Kidney epithelial cell (primary cell): ENCODE measurements around the gene ETV6. TPM values are rescaled to one million over a fixed set of nuclear protein-coding genes. Genes with fewer than 3 reads are reported as not detected.
A peak's percentile ranks its signal among the peaks of the same experiment; 100 is the strongest.

Experiments used
- DNase-seq: peaks from one replicate; pipeline ENCODE4 v3.0.0-alpha.2; 2010; ENCODE audit warnings: low read depth
- H3K27me3 ChIP-seq: 2 replicates; pipeline ENCODE4 v1.6.0; 2011; ENCODE audit warnings: low read length; ENCODE audit not compliant: control insufficient read depth, insufficient read depth
- H3K36me3 ChIP-seq: 2 replicates; pipeline ENCODE4 v1.5.1; 2011; ENCODE audit warnings: low read length; ENCODE audit not compliant: control insufficient read depth, insufficient read depth
- H3K4me3 ChIP-seq: 2 replicates; pipeline ENCODE4 v1.5.1; 2011; ENCODE audit warnings: low read depth, mild to moderate bottlenecking, control low read depth, low read length
- total RNA-seq: library from RNA; depleted of rRNA; stranded (reverse); fragments of >200 nt; gene quantifications from 2 replicates; pipeline ENCODE4 v1.2.3, GENCODE V29; 2015
- TF ChIP-seq, protein P1 (sequence below): IDR thresholded peaks from 2 replicates; pipeline ENCODE4 v1.5.1; 2011; ENCODE audit warnings: mild to moderate bottlenecking, moderate library complexity, low read length, control low read depth, inconsistent platforms; ENCODE audit not compliant: insufficient read depth, poor library complexity, severe bottlenecking

The ETV6 gene
- total RNA-seq, 1 donor from 2014 or later: 17.6 TPM

DNA sequence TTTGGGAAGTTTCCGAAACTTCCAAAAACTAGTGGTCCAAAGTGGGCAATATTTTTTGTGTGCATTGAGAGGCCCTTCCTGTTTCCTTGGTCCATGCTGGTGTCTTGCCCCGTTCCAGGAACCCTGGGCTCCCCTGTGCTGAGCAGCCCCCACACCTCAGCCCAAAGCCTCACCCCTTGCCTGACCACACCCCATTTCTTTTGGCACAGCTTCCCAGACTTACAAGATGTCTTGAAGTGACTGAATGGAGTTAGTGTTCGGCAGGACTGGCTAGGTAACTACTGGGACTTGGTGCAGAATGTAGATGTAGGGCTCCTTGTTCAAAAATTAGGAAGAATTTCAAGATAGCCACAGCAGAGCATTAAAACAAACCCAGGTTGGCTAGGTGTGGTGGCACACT lies 68.6 kb downstream of the ETV6 start:
- TF ChIP-seq, protein P1, sequence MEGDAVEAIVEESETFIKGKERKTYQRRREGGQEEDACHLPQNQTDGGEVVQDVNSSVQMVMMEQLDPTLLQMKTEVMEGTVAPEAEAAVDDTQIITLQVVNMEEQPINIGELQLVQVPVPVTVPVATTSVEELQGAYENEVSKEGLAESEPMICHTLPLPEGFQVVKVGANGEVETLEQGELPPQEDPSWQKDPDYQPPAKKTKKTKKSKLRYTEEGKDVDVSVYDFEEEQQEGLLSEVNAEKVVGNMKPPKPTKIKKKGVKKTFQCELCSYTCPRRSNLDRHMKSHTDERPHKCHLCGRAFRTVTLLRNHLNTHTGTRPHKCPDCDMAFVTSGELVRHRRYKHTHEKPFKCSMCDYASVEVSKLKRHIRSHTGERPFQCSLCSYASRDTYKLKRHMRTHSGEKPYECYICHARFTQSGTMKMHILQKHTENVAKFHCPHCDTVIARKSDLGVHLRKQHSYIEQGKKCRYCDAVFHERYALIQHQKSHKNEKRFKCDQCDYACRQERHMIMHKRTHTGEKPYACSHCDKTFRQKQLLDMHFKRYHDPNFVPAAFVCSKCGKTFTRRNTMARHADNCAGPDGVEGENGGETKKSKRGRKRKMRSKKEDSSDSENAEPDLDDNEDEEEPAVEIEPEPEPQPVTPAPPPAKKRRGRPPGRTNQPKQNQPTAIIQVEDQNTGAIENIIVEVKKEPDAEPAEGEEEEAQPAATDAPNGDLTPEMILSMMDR: no peak
- Histone ChIP-seq H3K4me3 (no peak overlapping the region), H3K27me3 (no peaks in the 10 kb centered on the region), H3K36me3 (no peaks in the 10 kb centered on the region)
- no peak for DNase-seq

DNA sequence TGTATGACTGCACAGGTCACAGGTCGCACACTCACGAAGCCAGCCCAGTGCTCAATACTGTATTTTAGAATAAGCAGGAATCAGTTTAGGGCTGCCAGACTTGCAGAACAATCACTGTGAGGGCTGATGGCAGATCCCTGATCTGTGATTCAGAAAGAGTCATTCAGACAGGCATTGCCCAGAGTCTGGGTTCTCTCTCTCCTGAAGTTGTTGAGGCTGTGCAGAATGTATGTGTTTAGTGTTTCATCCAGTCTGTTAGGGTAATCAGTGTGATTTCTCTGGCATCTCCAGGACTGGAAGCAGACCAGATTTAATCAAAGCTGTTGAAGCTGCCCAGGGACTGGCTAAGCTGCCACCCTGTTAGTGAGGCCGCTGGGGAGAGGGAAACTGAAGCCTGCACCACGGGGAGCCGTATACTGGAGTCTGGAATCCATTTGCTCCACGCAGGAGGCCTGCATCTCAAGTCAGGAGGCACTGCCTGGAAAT lies 69.3 kb downstream of the ETV6 start:
- DNase-seq: peak; percentile 56
- TF ChIP-seq, protein P1: no peak
- Histone ChIP-seq H3K4me3 (no peak overlapping the region), H3K36me3 (no peaks in the 10 kb centered on the region), H3K27me3 (no peaks in the 10 kb centered on the region)

DNA sequence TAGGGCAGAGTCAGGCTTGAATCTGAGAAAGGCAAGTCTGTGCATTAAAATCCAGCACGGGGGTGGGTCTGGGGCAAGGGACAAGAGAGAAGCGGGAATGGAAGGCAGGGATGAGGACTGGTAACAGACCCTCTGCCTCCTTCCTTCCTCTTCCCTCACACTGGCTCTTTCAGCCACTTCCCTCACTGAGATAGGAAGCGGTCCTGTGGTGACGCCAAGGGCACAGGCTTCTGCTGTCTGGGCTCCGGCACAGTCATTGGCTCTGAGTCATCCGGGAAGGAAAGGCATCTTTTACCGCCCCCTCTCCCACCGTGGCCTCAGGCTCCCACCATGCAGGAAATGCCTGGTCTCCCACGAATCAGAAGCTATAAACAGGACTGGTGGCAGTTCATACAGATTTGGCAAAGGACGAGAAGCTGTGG lies 70.2 kb downstream of the ETV6 start:
- no peaks in the 10 kb centered on the region for H3K27me3 ChIP-seq
- H3K4me3 ChIP-seq: no peak overlapping the region
- DNase-seq: peak; percentile 76
- H3K36me3 ChIP-seq: no peaks in the 10 kb centered on the region
- TF ChIP-seq, protein P1: no peak

DNA sequence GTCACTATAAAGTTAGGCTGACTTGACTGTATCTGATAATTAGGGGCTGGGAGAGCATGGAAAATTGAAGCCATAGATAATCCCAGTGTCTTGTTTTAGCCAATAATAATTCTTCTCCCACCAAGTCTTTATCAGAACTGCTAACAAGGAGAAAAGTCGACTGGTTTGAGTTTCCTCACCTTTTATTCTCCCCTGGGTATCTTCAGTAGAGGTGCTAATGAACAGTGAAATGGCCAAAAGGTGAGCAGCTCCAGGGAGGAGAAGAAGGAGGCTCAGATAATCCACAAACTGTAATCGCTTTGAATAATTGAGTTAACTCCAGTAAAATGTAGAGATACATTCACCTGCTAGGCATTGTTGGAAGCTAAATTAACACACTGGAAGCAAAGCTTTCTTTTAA lies 72.6 kb downstream of the ETV6 start:
- no peak overlapping the region for H3K4me3 ChIP-seq
- no peak for DNase-seq
- TF ChIP-seq, protein P1: no peak
- no peaks in the 10 kb centered on the region for H3K27me3 ChIP-seq
- no peaks in the 10 kb centered on the region for H3K36me3 ChIP-seq

DNA sequence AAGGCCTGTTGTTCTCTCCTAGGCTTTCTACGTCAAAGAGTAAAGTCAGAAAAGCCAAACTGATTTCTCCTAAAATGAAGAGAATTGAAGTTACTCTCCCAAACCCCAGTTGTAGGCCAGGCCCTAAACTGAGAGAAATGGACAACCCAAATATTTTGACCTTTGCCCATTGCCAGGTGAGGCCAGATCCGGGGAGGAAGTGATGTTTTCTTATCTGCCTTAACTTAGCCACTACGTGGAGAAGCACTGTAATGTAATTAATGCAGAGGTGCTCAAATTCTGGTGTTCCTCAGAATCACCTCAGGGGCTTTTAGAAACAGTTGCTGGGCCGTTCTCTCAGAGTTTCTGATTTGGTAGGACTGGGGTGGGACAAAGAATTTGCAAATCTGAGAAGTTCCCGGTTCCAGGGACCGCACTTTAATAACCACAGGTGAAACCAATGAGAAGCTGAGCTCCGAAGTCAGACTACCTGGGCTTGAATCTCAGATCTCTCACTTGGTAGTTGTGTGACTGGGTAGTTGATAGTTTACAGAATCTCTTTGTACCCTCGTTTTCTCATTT lies 73.2 kb downstream of the ETV6 start:
- Histone ChIP-seq H3K27me3 (no peaks in the 10 kb centered on the region), H3K4me3 (no peak overlapping the region), H3K36me3 (no peaks in the 10 kb centered on the region)
- DNase-seq: no peak
- TF ChIP-seq, protein P1: no peak

DNA sequence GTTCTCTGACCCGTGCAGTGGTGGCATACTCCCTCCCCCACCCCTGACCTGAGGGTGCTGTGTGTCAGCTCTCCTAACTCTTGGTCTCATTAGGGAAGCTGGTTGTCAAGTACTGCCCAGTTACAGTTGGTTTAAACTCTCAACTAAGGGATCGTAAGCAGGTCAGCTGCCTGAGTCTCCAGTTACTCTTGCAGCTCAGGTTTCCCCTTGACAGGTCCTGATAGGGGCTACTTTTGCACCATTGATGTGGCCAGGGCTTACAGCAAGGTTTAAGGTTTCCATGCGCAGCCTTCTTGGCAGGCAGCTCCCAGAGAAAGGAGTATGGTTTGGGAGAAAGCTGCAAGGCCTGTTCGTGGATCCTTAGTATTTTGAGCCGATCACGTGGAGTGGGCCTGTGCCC lies 74.5 kb downstream of the ETV6 start:
- no peaks in the 10 kb centered on the region for H3K36me3 ChIP-seq

More for the DNA sequence above, 74.5 kb downstream of the ETV6 start:
- DNase-seq: no peak
- Histone ChIP-seq H3K27me3 (no peaks in the 10 kb centered on the region), H3K4me3 (no peak overlapping the region)
- TF ChIP-seq, protein P1: no peak
